Measurements from ENCODE around the gene VPS8.

The VPS8 gene

DNA sequence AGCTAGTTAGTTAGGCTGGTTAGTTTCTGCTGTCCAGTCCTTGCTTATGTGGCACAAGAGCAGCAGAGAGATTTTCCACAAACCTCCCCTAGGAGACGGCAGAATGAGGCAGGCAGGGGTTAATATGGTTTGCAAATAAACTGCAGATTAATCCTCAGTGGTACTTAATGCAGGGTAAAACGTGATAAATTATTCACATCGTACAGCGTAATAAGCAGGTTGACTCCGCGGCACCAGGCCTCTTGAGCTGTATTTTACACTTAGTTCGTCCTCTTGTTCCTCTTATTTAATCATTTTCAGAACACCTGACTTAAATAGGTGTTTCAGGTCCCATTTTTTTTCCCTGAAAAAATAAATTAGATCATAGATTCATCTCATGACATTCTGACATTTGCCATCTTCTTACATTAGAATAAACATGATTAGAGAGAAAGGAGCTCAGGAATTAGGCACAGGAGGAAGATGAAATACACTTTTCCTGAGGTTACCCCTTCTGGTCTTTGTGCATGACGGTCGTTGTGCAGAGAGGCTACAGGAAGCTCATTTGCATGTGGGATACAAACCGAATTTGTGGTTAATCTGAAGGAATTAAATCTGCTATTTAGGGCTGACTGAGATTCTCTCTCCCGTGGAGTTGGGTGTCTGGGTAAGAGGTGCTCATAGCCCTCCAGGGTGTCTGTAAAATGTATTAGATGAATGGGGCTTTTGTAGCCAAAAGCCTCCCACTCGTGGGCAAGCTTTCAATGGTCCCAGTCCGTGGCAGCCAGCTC, 27.1 kb upstream of the VPS8 start:
- DNase-seq (ENCODE audit: low read depth in 1 of 2, low spot score in 1 of 2), result no peak

DNA sequence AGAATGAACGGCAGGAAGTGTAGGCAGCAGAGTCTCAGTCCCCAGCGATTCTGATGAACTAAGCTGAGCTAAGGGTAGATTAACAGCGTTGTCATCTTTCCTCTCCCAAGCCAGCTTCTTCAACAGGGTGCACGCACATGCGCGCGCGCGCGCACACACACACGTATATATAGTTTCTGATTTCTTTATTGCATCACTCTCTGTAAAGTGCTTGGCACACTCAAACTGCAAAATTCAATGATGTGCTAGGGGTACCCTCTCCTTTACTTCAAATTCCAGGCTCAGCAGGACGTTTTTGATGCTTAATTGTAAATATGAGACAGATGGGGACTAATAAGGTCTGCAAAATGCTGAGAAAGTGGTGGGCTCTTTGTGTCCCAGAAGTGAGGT, 26.1 kb upstream of the VPS8 start:
- DNase-seq (ENCODE audit: low read depth in 1 of 2, low spot score in 1 of 2), result no peak

- DNase-seq (ENCODE audit: low read depth in 1 of 2, low spot score in 1 of 2), result no peak
These were observed 25.6 kb upstream of the VPS8 start for GRCh38 chr3:184786280-184786941.

GRCh38 chr3:184788751-184789150, 23.2 kb upstream of the VPS8 start:
- no peak for DNase-seq (ENCODE audit: low read depth in 1 of 2, low spot score in 1 of 2)

GRCh38 chr3:184789314-184789998, 22.5 kb upstream of the VPS8 start:
- DNase-seq (ENCODE audit: low read depth in 1 of 2, low spot score in 1 of 2), result no peak

DNA sequence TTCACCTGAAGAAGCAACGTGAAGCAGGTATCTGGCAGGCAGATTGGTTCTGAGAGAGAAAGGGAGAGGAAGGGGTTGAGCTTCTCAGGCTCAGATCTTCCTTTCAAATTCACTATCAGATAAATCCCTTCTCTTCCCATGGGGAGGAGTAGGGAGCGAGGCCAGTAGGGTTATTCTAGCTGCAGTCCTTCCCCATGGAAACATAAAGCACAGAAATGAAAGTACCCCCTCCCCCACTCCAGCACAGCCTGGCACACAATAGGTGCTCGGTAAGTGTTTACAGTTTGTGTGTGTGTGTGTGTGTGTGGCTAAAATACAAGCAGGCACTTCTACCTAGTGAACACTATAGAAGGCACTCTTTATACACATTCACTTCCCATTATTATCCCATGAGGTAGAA, 20.8 kb upstream of the VPS8 start:
- no peak for DNase-seq (ENCODE audit: low read depth in 1 of 2, low spot score in 1 of 2)

- DNase-seq (ENCODE audit: low read depth in 1 of 2, low spot score in 1 of 2), result no peak
These were observed 16.3 kb upstream of the VPS8 start for GRCh38 chr3:184795522-184796190.

GRCh38 chr3:184796551-184796950, 15.4 kb upstream of the VPS8 start:
- DNase-seq (ENCODE audit: low read depth in 1 of 2, low spot score in 1 of 2), result no peak

GRCh38 chr3:184796954-184797353, 15.0 kb upstream of the VPS8 start:
- DNase-seq (ENCODE audit: low read depth in 1 of 2, low spot score in 1 of 2), result no peak

DNA sequence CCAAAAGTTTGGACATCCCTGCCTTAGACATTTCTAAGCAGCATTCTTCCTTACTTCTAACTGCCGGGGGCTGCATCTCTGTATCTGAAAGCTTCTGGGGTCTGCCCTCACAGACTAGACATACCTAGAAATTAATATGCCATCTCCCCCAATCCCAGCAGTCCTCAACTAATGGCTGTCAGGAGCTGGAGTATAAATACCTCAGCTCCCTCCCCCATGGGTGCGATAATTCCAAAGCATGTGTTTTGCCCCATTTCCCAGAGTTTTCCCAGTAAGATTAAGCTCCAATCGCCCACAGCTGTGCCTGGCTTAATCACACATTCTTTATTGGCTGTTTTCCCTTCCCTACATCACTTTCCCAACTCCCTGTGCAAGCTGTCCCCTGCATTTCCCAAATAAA, 13.8 kb upstream of the VPS8 start:
- no peak for DNase-seq (ENCODE audit: low read depth in 1 of 2, low spot score in 1 of 2)

- no peak for DNase-seq (ENCODE audit: low read depth in 1 of 2, low spot score in 1 of 2)
These were observed 11.5 kb upstream of the VPS8 start for GRCh38 chr3:184800349-184800930.

GRCh38 chr3:184801241-184801785, 10.7 kb upstream of the VPS8 start:
- no peak for DNase-seq (ENCODE audit: low read depth in 1 of 2, low spot score in 1 of 2)

DNA sequence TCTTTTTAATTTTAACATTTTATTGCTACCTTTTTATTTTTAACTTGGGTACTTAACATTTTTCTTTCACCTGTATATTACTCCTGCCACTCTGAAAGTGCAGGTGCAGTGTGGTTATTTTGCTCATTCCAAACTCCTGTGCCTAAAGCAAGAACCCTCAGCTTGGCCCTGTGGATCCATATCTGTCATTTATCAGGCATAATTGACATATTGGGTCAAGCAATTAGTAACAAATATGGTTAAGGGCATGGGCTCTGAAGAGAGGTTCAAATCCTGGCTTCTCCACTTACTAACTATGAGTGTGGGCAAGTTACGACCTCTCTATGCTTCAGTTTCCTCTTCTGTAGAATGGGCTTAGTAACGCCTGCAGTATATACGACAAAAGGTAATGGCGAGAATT, 9.8 kb upstream of the VPS8 start:
- no peak for DNase-seq (ENCODE audit: low read depth in 1 of 2, low spot score in 1 of 2)

DNA sequence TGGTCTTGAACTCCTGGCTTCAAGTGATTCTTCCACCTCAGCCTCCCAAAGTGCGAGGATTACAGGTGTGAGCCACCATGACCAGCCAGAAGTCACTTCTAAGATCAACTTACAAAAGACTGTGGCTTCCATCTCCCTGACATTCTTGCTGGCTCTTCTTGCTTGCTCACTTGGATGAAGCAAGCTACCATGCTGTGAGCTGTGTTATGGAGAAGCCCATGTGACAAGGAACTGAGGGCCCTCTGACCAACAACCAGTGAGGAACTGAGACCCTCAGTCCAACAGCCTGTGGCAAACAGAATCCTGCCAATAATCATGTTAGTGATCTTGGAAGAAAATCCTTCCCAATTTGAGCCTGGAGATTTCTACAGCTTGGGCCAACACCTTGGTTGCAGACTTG, 7.2 kb upstream of the VPS8 start:
- no peak for DNase-seq (ENCODE audit: low read depth in 1 of 2, low spot score in 1 of 2)

DNA sequence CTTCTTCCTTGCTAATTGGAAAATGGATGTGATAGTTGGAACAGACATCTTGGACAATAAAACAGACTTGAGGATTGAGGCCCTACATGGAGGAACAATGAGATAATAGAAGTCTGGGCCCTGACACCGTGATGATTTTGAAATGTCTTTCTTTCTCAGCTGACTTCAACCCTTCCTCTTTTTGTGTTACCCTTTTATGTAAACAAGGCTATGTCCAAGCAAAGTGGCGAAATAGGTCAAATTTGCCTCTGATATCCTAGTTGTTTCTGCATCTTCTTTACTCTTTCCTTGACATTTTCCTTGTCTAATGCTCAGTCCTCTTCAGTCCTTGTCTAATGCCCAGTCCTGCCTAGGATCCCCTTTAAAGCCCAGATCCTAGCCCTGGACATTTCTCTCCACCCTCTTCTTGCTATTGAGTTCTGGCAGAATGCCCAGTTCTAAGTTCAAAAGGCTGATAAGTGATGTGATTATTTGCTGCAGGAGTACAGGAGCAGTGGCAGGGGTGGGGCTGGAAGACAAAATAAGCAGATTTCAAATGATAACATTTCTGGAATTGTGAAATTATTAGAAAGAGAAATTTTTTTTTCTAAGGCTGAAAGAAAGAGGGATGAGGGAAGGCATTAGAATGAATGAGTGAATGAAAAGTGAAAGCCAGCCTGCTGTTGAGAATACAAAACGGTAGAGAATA, 6.5 kb upstream of the VPS8 start:
- DNase-seq (ENCODE audit: low read depth in 1 of 2, low spot score in 1 of 2), result no peak

GRCh38 chr3:184806567-184807271, 5.2 kb upstream of the VPS8 start:
- DNase-seq (ENCODE audit: low read depth in 1 of 2, low spot score in 1 of 2), result no peak

GRCh38 chr3:184807549-184807948, 4.4 kb upstream of the VPS8 start:
- no peak for DNase-seq (ENCODE audit: low read depth in 1 of 2, low spot score in 1 of 2)

- no peak for DNase-seq (ENCODE audit: low read depth in 1 of 2, low spot score in 1 of 2)
These were observed 3.9 kb upstream of the VPS8 start for GRCh38 chr3:184808021-184808420.

- DNase-seq (ENCODE audit: low read depth in 1 of 2, low spot score in 1 of 2), result no peak
These were observed 1.8 kb upstream of the VPS8 start for GRCh38 chr3:184810146-184810545.

DNA sequence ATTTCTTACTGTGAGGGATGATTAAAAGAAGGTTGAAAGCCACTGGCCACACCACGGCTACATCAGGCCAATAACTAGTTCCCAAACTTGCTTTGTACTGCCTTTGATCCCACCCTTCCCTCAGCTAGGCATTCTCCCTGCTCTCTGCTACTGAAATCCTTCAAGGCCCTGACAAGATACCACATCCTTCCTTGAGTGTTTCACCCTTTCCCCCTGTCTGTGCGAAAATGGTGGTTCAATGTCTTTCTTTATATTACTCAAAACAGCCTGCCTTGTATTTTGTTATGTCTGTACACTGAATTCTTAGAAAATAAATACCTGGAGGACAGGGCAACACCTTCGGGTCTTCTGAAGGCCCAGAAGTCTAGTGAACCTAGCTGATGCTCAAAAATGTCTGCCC, 932 bp upstream of the VPS8 start:
- no peak for DNase-seq (ENCODE audit: low read depth in 1 of 2, low spot score in 1 of 2)

Measured in activated CD4-positive, alpha-beta T cell treated with anti-CD3 and anti-CD28 coated beads, Interleukin-2, amount 50 U/mL, for 24 hours (primary cell).